ENCODE measurements around the gene ZNF865. TPM values are rescaled to one million over a fixed set of nuclear protein-coding genes. Genes with fewer than 3 reads are reported as not detected.

Gene ZNF865
- total RNA-seq, 1 donor from 2014 or later: 0.49 TPM

DNA sequence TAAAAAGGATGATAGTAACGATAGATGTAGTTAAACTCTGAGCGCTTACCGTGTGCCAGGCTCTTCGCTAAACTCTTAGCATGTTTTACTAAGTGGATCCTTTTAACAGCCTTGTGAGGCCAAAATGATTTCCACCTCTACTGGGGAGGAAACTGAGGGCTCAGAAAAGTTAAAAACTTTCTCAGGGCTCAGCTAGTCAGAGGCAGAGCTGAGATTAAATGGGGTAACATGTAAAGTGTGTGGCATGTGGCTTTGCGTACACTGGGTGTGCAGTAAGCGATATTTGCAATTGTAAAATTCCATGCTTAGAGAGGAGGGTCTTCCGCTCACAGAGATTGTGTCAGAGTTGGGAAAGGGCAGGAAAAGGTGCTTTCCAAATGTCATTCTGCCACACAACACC, 51.1 kb downstream of the ZNF865 start:
- H3K9me3 ChIP-seq (ENCODE audit: low read depth): no peaks in the 10 kb centered on the region
- no peak overlapping the region for H3K27ac Mint-ChIP-seq
- TF ChIP-seq EZH2 (IDR thresholded peaks at IDR 0.05): no peak
- TF ChIP-seq, protein P1, sequence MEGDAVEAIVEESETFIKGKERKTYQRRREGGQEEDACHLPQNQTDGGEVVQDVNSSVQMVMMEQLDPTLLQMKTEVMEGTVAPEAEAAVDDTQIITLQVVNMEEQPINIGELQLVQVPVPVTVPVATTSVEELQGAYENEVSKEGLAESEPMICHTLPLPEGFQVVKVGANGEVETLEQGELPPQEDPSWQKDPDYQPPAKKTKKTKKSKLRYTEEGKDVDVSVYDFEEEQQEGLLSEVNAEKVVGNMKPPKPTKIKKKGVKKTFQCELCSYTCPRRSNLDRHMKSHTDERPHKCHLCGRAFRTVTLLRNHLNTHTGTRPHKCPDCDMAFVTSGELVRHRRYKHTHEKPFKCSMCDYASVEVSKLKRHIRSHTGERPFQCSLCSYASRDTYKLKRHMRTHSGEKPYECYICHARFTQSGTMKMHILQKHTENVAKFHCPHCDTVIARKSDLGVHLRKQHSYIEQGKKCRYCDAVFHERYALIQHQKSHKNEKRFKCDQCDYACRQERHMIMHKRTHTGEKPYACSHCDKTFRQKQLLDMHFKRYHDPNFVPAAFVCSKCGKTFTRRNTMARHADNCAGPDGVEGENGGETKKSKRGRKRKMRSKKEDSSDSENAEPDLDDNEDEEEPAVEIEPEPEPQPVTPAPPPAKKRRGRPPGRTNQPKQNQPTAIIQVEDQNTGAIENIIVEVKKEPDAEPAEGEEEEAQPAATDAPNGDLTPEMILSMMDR (IDR thresholded peaks at IDR 0.05): no peak
- TF ChIP-seq EZH2phosphoT487 (IDR thresholded peaks at IDR 0.05): no peak
- H3K27ac ChIP-seq: no peak overlapping the region
- peaks cover 12% of the 10 kb centered on the region for H3F3A ChIP-seq (ENCODE audit: low read depth)
- H3K4me1 ChIP-seq: peaks cover 18% of the 10 kb centered on the region
- H3K27me3 Mint-ChIP-seq (ENCODE audit: insufficient read depth, low read depth): no peaks in the 10 kb centered on the region
- H2AFZ ChIP-seq (replicated peaks): no peak overlapping the region
- no peak for DNase-seq (ENCODE audit: low spot score)
- H3K9me3 Mint-ChIP-seq: no peaks in the 10 kb centered on the region
- H3K4me3 ChIP-seq: peak overlapping the region; percentile 88
- H3K27me3 ChIP-seq: no peaks in the 10 kb centered on the region
- H3K4me2 ChIP-seq: peak overlapping the region; percentile 94
- peaks cover 67% of the 10 kb centered on the region for H3K79me2 ChIP-seq (ENCODE audit: low read depth)
- H3K9ac ChIP-seq: peak overlapping the region; percentile 95
- peaks cover 59% of the 10 kb centered on the region for H4K20me1 ChIP-seq (ENCODE audit: low read depth)
- peaks cover 31% of the 10 kb centered on the region for H3K4me1 Mint-ChIP-seq
- H3K36me3 ChIP-seq: no peaks in the 10 kb centered on the region
- peak overlapping the region; percentile 96 for H3K4me3 Mint-ChIP-seq
- H3K36me3 Mint-ChIP-seq: peaks cover 9% of the 10 kb centered on the region

DNA sequence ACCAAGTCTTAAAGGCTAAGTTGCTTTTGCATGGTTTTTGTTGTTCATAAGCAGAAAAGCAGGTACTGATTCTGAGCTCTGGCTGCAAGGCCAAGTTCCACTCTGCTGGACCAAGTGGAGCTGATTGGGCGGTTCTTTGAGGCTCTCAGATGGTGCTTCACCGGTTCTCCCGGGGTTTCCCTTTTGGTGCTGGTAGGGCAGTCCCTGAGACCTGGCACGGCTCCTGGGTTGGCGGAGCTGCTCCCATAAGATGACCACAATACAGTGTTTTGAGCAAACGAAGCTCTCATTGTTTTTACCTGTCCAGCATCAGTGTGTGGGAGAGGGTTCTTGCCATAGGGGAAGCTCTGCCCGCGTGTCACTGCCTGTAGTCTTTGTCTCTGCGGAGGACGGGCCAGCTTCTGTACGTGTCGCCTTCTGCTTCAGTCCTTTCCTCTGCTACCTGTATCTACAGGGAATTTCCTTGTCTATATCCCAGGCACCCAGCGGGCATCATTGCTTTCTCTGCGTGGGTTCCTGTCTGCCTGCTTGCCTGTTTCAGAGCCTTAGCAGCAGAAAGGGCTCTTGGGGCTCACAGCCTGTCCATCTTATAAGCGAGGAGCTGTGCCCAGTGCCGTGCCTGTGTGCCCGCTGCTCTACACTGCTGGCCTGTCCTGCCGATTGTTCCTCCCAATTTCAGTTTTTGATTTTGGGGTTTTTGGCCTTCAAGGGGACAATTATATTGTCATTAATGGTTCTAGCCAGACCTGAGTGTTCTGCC, 51.7 kb downstream of the ZNF865 start:
- DNase-seq (ENCODE audit: low spot score): no peak
- H3K9me3 ChIP-seq (ENCODE audit: low read depth): no peaks in the 10 kb centered on the region
- H3K4me3 ChIP-seq: peak overlapping the region; percentile 88
- H3K9ac ChIP-seq: peak overlapping the region; percentile 38
- Mint-ChIP-seq H3K4me3 (peak overlapping the region; percentile 96), H3K27ac (no peak overlapping the region), H3K9me3 (no peaks in the 10 kb centered on the region), H3K36me3 (peaks cover 13% of the 10 kb centered on the region), H3K27me3 (ENCODE audit: insufficient read depth, low read depth) (no peaks in the 10 kb centered on the region), H3K4me1 (peaks cover 30% of the 10 kb centered on the region)
- peaks cover 12% of the 10 kb centered on the region for H3F3A ChIP-seq (ENCODE audit: low read depth)
- peaks cover 73% of the 10 kb centered on the region for H3K79me2 ChIP-seq (ENCODE audit: low read depth)
- peaks cover 18% of the 10 kb centered on the region for H3K4me1 ChIP-seq
- no peaks in the 10 kb centered on the region for H3K27me3 ChIP-seq
- no peaks in the 10 kb centered on the region for H3K36me3 ChIP-seq
- no peak overlapping the region for H2AFZ ChIP-seq (replicated peaks)
- no peak for TF ChIP-seq EZH2 (IDR thresholded peaks at IDR 0.05)
- TF ChIP-seq, protein P1 (IDR thresholded peaks at IDR 0.05): no peak
- no peak for TF ChIP-seq EZH2phosphoT487 (IDR thresholded peaks at IDR 0.05)
- H3K27ac ChIP-seq: no peak overlapping the region
- peaks cover 64% of the 10 kb centered on the region for H4K20me1 ChIP-seq (ENCODE audit: low read depth)
- peak overlapping the region; percentile 94 for H3K4me2 ChIP-seq

DNA sequence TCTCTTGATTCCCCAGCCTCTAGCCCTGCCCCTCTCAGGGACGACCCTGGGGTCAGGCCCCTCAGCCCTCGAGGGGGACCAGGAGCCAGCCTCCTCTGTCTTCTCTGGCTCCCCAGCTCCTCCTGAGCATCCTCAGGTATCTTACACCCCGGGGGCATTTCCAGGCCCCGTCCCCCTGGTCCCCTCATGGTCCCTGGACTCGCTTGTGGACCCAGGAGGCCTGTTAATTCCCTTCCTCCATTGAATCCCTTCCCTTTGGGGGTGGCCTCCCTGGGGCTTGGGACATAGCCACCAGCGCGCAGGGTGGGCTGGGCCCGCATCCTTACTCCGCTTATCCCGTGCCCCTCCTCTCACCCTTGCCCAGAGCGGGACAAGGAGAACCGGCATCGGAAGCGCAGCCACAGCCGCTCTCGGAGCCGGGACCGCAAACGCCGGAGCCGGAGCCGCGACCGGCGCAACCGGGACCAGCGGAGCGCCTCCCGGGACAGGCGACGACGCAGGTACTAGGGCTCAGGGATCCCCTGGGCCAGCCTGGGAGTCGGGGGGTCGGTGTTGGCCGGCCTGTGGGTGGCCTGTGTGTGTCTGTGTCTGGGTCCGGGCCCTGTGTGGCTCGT, 53.5 kb downstream of the ZNF865 start:
- Mint-ChIP-seq H3K4me1 (peaks cover 28% of the 10 kb centered on the region), H3K36me3 (peaks cover 26% of the 10 kb centered on the region), H3K4me3 (no peak overlapping the region), H3K27me3 (ENCODE audit: insufficient read depth, low read depth) (no peaks in the 10 kb centered on the region), H3K9me3 (no peaks in the 10 kb centered on the region), H3K27ac (no peak overlapping the region)
- no peaks in the 10 kb centered on the region for H3K9me3 ChIP-seq (ENCODE audit: low read depth)
- no peaks in the 10 kb centered on the region for H3K36me3 ChIP-seq
- no peak overlapping the region for H3K27ac ChIP-seq
- no peak overlapping the region for H3K4me3 ChIP-seq
- H4K20me1 ChIP-seq (ENCODE audit: low read depth): peaks cover 79% of the 10 kb centered on the region
- no peak overlapping the region for H2AFZ ChIP-seq (replicated peaks)
- peak overlapping the region; percentile 40 for H3K9ac ChIP-seq
- H3K4me2 ChIP-seq: no peak overlapping the region
- DNase-seq (ENCODE audit: low spot score): no peak
- no peaks in the 10 kb centered on the region for H3K27me3 ChIP-seq
- H3K79me2 ChIP-seq (ENCODE audit: low read depth): peaks cover 91% of the 10 kb centered on the region
- TF ChIP-seq EZH2phosphoT487 (IDR thresholded peaks at IDR 0.05): no peak
- TF ChIP-seq EZH2 (IDR thresholded peaks at IDR 0.05): no peak
- TF ChIP-seq, protein P1 (IDR thresholded peaks at IDR 0.05): no peak
- peaks cover 11% of the 10 kb centered on the region for H3F3A ChIP-seq (ENCODE audit: low read depth)
- H3K4me1 ChIP-seq: peaks cover 18% of the 10 kb centered on the region

Data from neural progenitor cell (in vitro differentiated cells).